Sigmoid colon (tissue), 7 donors: ENCODE results near the gene CAPN5. TPM values are rescaled to one million over a fixed set of nuclear protein-coding genes. Genes with fewer than 3 reads are reported as not detected.

Experiments
- DNase-seq: peaks from one replicate; pipeline ENCODE4 v3.0.0-alpha.2; 2019
- H3K27ac ChIP-seq, 4 donors: fragments of 200-600 bp; sonication (generic); one replicate each; pipeline ENCODE4 v1.5.1; 2016 to 2019; ENCODE audit warnings: mild to moderate bottlenecking in 1 of 4
- H3K27me3 ChIP-seq, 3 donors: fragments of 200-600 bp; sonication (generic); one replicate each; pipeline ENCODE4 v1.5.1; 2019; ENCODE audit warnings: mild to moderate bottlenecking in 1 of 3
- H3K36me3 ChIP-seq, 4 donors: fragments of 200-600 bp; sonication (generic); one replicate each; pipeline ENCODE4 v1.5.1; 2016 to 2019
- H3K4me1 ChIP-seq, 4 donors: fragments of 200-600 bp; sonication (generic); one replicate each; pipeline ENCODE4 v1.5.1; 2017 to 2019
- H3K4me3 ChIP-seq, 4 donors: fragments of 200-600 bp; sonication (generic); one replicate each; pipeline ENCODE4 v1.5.1; 2017 to 2019; ENCODE audit warnings: mild to moderate bottlenecking in 2 of 4, moderate library complexity in 1 of 4
- H3K9me3 ChIP-seq, 4 donors: fragments of 200-600 bp in 3 of 4; sonication (generic) in 3 of 4; one replicate each; pipeline versions ENCODE4 v1.5.1 to v1.6.1; 2013 to 2019
- CTCF ChIP-seq, 4 experiments: fragments of 450-650 bp in 3 of 4; fragments of 200-600 bp in 1 of 4; IDR thresholded peaks; one replicate each; pipeline ENCODE4 v1.5.1; 2016 to 2019; ENCODE audit warnings: antibody characterized with exemption in 4 of 4, mild to moderate bottlenecking in 3 of 4, moderate library complexity in 2 of 4
- EP300 ChIP-seq, 4 donors: sonication (generic); formaldehyde crosslinking; IDR thresholded peaks; one replicate each; pipeline ENCODE4 v1.6.1; 2017; ENCODE audit warnings: antibody characterized with exemption in 4 of 4
- POLR2A ChIP-seq, 2 donors: fragments of 450-650 bp; IDR thresholded peaks; one replicate each; pipeline ENCODE4 v1.6.1; 2016; ENCODE audit warnings: antibody characterized with exemption in 2 of 2, mild to moderate bottlenecking in 2 of 2, moderate library complexity in 2 of 2
- POLR2AphosphoS5 ChIP-seq, 4 donors: sonication (generic); formaldehyde crosslinking; IDR thresholded peaks; one replicate each; pipeline ENCODE4 v1.6.1; 2017; ENCODE audit warnings: antibody characterized with exemption in 4 of 4
- WGBS, 2 donors: extraction: QIAGEN DNeasy Blood & Tissue Kit; methylation state at CpG; one replicate each; pipeline ENCODE4 v1.1.7; 2013; 5-methylcytosine and 5-hydroxymethylcytosine counted together
- intact Hi-C: fragments of 100-400 bp; cut with DNase I; formaldehyde crosslinking; loops from one replicate; pipeline ENCODE4 v1.15.1; 2023
- polyA plus RNA-seq, 3 donors: library from polyadenylated mRNA; stranded (reverse); fragments of 200-250 nt; gene quantifications; one replicate each; pipeline ENCODE4 v1.2.3, GENCODE V29; 2013
- total RNA-seq, 4 donors: library from RNA; depleted of rRNA; stranded (reverse); fragments of >200 nt; gene quantifications; one replicate each; pipeline ENCODE4 v1.1.0, GENCODE V29; 2016
- donor health status: healthy with polysubstance abuse.
- donor health status: Bipolar disorder and iron deficiency.
- donor health status: healthy.

The CAPN5 gene
- total and polyA plus RNA-seq, 7 donors: 4.1 to 110 (median 12.5) TPM

DNA sequence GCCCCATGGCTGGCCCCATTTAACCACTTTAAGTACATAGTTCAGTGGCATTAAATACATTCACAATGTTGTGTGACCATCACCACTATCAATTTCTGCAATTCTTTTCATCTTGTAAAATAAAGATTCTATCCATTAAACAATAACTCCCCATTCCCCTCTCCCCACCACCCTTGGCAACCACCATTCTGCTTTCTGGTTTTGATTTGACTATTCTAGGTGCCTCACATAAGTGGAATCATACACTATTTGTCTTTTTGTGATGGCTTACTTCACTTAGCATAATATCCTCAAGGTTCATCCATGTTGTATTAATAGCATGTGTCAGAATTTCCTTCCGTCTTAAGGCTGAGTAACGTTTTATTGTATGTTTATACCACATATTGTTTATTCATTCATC is 68.3 kb downstream of the CAPN5 start:
- WGBS, 2 donors: 8 to 9% methylated on average over 2 of the region's 2 CpGs
- TF ChIP-seq CTCF (IDR thresholded peaks at IDR 0.05): no peak
- no peak for TF ChIP-seq EP300 (IDR thresholded peaks at IDR 0.05)
- TF ChIP-seq POLR2AphosphoS5 (IDR thresholded peaks at IDR 0.05): no peak
- no peak for TF ChIP-seq POLR2A (IDR thresholded peaks at IDR 0.05)
- no peak for DNase-seq
- Histone ChIP-seq H3K4me1 (peaks cover 0 to 13% (median 10%) of the 10 kb centered on the region in 4 donors), H3K27ac (no peak overlapping the region), H3K9me3 (no peaks in the 10 kb centered on the region), H3K36me3 (no peaks in the 10 kb centered on the region), H3K27me3 (peaks cover 4 to 24% (median 15%) of the 10 kb centered on the region in 3 donors), H3K4me3 (no peak overlapping the region)
- intact Hi-C loops: no loop called here

- Histone ChIP-seq H3K9me3 (no peaks in the 10 kb centered on the region), H3K4me3 (no peak overlapping the region), H3K36me3 (no peaks in the 10 kb centered on the region), H3K27ac (no peak overlapping the region), H3K4me1 (peaks cover 0 to 9% (median 5%) of the 10 kb centered on the region in 4 donors), H3K27me3 (peaks cover 4 to 24% (median 15%) of the 10 kb centered on the region in 3 donors)
- DNase-seq: no peak
- WGBS, 2 donors: 85% methylated on average over 8 of the region's 8 CpGs
- TF ChIP-seq POLR2AphosphoS5 (IDR thresholded peaks at IDR 0.05): no peak
- no peak for TF ChIP-seq EP300 (IDR thresholded peaks at IDR 0.05)
- no peak for TF ChIP-seq POLR2A (IDR thresholded peaks at IDR 0.05)
- TF ChIP-seq CTCF (IDR thresholded peaks at IDR 0.05): no peak
- intact Hi-C loops: no loop called here
These were observed 69.3 kb downstream of the CAPN5 start for GRCh38 chr11:77136074-77136473.

- Histone ChIP-seq H3K27me3 (peaks cover 4 to 24% (median 15%) of the 10 kb centered on the region in 3 donors), H3K4me1 (peaks cover 0 to 8% (median 3%) of the 10 kb centered on the region in 4 donors), H3K9me3 (no peaks in the 10 kb centered on the region), H3K36me3 (no peaks in the 10 kb centered on the region), H3K4me3 (no peak overlapping the region), H3K27ac (no peak overlapping the region)
- DNase-seq: no peak
- TF ChIP-seq POLR2AphosphoS5 (IDR thresholded peaks at IDR 0.05) (no peak), EP300 (IDR thresholded peaks at IDR 0.05) (no peak), CTCF (IDR thresholded peaks at IDR 0.05) (no peak), POLR2A (IDR thresholded peaks at IDR 0.05) (no peak)
- 55 to 72% methylated on average over 12 of the region's 12 CpGs for WGBS, 2 donors
- intact Hi-C loops: no loop called here
These were observed 70.1 kb downstream of the CAPN5 start for GRCh38 chr11:77136784-77137420.

DNA sequence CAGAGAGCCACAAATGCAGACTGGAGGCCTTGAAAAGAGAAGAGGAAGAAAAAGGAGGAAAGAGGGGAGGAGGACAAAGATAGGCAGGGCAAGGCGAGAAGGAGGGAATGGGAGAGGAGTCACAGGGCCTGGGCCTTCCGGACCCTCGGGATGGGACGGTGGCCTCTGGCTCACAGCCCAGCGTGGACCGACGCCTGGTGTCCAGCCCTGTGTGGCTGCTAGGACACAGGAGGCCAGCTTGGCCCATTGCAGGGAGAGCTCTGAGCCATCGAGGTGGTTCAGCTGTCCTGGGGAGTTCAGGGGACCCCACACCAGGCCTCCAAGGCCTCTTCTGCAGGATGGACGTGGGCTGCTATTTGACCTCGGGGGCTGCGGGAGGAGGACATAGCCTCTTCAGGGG is 70.7 kb downstream of the CAPN5 start:
- TF ChIP-seq POLR2A (IDR thresholded peaks at IDR 0.05): no peak
- no peak for TF ChIP-seq CTCF (IDR thresholded peaks at IDR 0.05)
- TF ChIP-seq POLR2AphosphoS5 (IDR thresholded peaks at IDR 0.05): no peak
- TF ChIP-seq EP300 (IDR thresholded peaks at IDR 0.05): no peak
- intact Hi-C loops: no loop called here
- Histone ChIP-seq H3K36me3 (no peaks in the 10 kb centered on the region), H3K9me3 (no peaks in the 10 kb centered on the region), H3K4me3 (no peak overlapping the region), H3K4me1 (peaks cover 0 to 8% (median 3%) of the 10 kb centered on the region in 4 donors), H3K27me3 (peaks cover 4 to 24% (median 15%) of the 10 kb centered on the region in 3 donors), H3K27ac (no peak overlapping the region)
- no peak for DNase-seq
- 86 to 88% methylated on average over 11 of the region's 11 CpGs for WGBS, 2 donors
